COLO668 (cell line): ENCODE data around the gene FAIM2.

Experiments
- DNase-seq: peaks from one replicate; lab custom pipeline; 2025; ENCODE audit not compliant: unreplicated experiment; lab: John Stamatoyannopoulos, UW

The FAIM2 gene

DNA sequence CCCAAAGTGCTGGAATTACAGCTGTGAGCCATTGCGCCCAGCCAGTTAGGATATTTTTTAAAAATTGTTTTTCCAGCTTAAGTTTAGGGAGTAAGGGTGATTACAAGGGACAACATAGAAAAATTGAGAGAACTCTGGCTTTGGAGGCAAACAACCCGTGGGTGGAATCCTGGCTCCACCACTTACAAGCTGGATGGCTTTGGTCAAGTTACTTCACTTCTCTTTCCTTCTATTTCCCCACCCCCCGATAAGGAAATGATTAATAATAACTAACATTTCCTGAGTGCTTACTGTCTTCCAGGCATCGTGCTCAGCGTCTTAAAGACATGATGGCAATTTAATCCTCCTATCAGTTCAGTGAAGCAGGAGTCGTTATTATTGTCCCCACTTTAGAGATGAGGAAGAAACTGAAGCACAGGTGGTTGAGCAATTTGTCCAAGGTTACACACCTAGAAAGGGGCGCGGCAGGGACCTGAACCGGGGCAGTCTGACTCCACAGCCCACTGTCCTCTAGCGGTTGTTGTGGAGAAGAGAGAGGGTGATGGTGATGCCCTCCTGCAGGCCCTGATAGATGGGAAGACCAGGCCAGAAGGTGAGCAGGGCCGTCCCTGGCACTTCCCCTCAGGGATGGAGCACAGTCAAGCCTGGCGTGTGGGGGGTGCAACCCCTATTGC is 16.7 kb upstream of the FAIM2 start:
- DNase-seq, result no peak

- no peak for DNase-seq
Observed at GRCh38 chr12:49917788-49918173, 14.1 kb upstream of the FAIM2 start.

- no peak for DNase-seq
Observed at GRCh38 chr12:49917166-49917787, 13.6 kb upstream of the FAIM2 start.

DNA sequence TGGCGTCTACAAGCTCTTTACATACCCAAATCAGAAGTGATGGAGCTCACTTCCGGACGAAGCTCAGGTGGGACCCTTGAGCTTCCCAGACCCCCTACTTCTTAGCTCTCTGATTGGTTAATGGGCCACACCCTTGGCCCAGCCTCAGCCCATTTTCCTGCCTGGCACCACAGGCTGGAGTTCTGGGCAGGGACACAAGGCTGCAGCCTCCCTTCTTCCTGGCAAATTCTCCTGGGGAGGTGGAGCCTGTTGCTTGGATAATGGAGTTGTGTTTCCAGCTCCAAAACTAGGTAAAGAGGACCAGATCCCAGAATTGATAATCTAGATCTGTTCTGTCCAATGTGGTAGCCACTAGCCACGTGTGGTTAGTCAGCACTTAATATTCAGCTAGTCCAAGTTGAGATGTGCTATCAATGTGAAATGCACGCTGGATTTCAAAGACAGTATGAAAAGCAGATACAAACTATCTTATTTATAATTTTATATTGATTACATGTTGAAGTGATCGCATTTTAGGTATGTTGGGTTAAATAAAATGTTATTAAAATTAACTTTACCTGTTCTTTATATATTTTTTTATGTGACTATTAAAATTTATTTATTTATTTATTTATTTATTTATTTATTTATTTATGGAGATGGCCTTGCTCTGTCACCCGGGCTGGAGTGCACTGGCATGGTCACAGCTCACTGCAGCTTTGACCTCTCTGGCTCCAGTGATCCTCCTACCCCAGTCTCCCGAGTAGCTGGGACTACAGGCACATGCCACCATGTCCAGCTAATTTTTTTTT is 12.6 kb upstream of the FAIM2 start:
- DNase-seq, result no peak

- DNase-seq, result no peak
Observed at GRCh38 chr12:49912345-49913255, 8.9 kb upstream of the FAIM2 start.

- no peak for DNase-seq
Observed at GRCh38 chr12:49911213-49911605, 7.5 kb upstream of the FAIM2 start.

GRCh38 chr12:49910331-49911212 is 6.9 kb upstream of the FAIM2 start:
- no peak for DNase-seq

- no peak for DNase-seq
Observed at GRCh38 chr12:49909826-49910225, 6.1 kb upstream of the FAIM2 start.

DNA sequence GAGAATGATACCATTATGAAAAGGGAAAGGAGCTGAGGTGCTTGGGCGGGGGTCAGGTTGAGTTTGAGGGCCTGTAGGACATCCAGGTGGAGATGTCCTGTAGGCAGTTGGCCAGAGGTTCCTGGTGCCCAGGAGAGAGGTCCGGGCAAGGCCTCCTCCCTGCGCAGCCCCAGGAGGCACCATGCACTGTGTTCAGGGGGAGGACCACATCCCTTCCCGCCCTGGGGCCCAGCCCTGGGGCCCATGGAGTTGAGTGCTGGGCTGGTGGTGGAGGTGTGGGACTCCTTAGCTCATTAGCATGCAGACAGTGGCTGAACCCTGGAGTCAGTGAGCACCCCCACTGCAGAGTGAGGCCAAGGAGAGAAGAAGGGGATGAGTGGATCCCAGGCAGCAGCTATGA is 5.7 kb upstream of the FAIM2 start:
- DNase-seq, result no peak

DNA sequence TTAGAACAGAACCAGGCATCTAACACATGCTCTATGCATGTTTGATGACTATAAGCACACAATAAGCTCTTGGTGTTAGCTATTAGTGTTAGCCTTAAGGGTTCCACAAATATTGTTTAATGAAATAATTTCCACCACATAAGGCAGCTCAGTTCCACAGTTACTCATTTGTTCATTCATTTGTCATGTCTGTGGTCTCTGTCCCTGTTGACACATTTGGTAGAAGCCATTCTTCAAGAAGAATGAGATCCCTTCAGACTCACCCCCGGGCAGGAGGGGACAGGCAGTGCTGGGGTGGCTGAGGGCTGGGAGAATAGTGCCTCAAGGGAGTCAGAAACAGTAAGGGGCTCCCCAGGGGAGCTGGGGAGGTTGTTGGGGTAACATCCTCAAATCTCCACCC is 3.7 kb upstream of the FAIM2 start:
- no peak for DNase-seq

DNA sequence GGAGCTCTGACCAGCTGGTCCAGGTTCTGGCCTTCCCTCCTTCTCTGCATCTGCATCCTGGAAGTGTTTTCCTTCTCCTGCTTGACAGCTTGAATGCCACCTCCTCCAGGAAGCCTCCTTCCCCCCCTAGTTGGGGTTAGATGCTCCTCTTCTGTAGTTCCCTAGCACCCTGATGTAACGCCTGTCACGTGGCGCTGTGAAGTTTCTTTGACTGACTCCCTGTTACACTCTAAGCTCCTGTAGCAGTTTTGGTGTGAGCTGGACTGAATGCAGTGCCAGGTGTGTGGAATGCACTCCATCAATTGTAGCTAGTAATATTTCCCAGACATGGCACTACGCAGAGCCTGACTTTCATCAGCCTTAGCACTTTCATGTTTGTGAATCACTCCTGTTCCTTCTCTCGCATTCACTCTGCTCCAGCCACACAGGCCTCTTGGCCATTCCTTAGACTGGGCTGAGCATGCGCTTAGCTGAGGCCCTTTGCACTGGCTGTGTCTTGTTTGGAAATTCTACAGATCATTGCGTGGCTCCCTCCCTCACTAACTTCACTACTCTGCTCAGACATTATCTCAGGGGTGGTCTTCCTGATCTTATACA is 2.1 kb upstream of the FAIM2 start:
- DNase-seq, result no peak

GRCh38 chr12:49904601-49905000 is 901 bp upstream of the FAIM2 start:
- DNase-seq, result no peak

GRCh38 chr12:49903351-49903699 is 375 bp downstream of the FAIM2 start:
- DNase-seq, result no peak

DNA sequence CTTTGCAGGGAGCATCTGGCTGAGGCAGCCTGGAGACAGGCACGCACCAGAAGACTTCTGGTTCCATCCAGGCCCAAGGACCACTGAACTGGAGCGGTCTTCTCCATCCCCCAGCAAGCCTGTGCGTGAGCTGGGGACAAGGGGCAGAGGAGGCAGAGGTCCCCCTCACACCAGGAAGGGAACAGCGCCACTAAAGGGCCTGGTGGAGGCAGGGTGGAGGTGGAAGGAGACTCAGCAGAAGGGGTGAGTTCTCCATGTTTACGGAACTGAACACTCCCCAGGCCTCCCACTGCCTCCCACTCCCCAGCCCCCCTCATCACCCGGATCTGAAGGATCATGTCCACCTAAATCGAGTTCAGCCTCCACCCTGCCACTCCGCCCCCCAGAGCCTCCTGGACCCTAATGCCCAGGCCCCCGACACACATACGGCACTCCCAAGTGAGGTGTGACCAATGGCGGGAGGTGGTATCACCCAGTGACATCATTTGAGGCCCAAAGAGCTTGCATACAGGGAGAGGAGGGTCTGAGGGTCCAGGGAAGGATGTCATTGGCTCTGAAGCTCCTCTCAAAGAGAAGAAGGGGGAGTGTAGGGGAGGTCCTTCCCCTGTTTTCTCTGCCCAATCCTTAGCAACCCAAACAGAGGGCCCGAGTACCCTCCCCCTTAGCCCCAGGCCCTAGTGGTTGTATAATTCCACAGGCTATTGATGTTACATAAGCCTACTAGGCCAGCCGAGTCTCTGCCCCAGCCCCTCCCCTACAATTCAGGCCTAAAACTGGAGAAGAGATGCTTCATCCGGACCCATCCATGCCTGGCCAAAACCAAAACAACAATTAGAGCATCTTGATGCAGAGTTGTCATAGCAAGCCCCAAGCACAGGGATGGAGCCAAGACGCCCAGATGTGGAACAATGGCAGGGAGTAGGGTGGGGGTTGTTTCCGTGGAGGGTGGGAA is 1.0 kb downstream of the FAIM2 start:
- no peak for DNase-seq

DNA sequence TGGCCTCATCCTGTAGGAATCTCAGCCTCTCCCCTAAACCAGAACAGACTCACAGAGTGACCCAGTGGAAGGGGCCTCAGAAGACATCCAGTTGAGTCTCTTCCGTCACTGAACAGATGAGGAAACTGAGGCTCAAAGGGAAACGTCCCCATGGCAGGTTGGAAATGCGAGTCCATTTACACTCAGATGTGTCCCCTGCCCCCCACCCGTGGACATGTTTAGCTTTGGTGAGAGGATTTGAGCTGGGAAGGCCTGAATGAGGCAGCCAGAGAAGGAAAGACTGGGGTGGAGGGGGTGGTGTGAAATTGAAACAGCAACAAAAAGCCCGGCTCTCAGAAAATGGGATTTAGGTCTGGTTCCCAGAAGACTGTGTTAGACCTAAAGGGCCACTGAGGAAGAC is 1.7 kb downstream of the FAIM2 start:
- no peak for DNase-seq

- DNase-seq, result no peak
Observed at GRCh38 chr12:49901026-49901425, 2.7 kb downstream of the FAIM2 start.

- no peak for DNase-seq
Observed at GRCh38 chr12:49900371-49900770, 3.3 kb downstream of the FAIM2 start.

DNA sequence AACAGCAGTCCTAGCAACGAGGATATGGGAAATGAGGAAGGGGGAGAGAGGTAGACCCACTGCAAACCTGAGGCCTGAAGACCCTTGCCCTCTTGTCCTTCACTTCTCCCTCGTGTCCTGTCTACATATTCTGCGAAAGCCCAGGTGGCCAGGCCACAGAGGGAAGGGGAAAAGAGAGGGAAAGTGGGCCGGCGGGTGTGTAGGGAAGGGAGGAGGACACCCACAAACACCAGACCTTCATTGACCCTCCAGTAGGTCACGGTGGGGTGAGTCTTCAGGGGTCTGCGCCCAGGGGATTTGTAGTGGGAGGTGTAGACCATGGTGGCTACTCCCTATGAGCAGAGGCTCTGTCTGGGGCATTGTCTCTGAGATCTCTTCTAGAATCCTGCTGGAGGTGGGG is 3.8 kb downstream of the FAIM2 start:
- no peak for DNase-seq

DNA sequence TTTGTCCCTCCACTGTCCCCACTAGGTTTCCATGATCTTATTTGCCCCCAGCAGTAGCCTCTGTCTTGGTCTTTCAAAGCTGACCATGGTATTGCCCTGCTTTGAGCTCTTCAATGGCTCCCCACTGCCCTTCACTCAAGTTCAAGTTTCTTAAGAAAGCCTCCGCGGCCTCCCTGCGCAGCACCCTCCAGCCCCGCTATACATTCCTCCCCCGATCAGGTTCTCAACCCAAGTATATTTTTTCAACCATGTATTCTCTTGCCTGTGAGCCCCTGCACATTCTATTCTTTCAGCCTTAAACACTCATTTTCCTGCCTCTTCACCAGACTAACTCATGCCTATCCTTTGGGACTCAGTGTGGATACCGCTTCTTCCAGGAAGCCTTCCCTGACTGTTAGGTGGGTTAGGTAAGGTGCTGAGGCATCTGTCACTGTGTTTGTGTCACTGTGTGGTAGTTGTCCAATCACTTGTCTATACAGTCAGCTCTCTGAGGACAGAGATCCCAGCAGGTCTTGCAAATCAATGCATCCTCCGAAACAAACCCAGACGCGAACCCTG is 4.3 kb downstream of the FAIM2 start:
- no peak for DNase-seq
